ENCODE data around the gene NAPA.

- no peak for TF ChIP-seq EZH2 (IDR thresholded peaks at IDR 0.05; ENCODE audit: low read length, missing control alignments)
- TF ChIP-seq, protein P1, sequence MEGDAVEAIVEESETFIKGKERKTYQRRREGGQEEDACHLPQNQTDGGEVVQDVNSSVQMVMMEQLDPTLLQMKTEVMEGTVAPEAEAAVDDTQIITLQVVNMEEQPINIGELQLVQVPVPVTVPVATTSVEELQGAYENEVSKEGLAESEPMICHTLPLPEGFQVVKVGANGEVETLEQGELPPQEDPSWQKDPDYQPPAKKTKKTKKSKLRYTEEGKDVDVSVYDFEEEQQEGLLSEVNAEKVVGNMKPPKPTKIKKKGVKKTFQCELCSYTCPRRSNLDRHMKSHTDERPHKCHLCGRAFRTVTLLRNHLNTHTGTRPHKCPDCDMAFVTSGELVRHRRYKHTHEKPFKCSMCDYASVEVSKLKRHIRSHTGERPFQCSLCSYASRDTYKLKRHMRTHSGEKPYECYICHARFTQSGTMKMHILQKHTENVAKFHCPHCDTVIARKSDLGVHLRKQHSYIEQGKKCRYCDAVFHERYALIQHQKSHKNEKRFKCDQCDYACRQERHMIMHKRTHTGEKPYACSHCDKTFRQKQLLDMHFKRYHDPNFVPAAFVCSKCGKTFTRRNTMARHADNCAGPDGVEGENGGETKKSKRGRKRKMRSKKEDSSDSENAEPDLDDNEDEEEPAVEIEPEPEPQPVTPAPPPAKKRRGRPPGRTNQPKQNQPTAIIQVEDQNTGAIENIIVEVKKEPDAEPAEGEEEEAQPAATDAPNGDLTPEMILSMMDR (conservative IDR thresholded peaks at IDR 0.05 in 1 of 2, IDR thresholded peaks at IDR 0.05 in 1 of 2; ENCODE audit: low read depth in 1 of 2, low read length in 2 of 2) = no peak
Observed at GRCh38 chr19:47549261-47549862, 34.5 kb upstream of the NAPA start.
